ENCODE results near the gene SEC11A. TPM values are rescaled to one million over a fixed set of nuclear protein-coding genes. Genes with fewer than 3 reads are reported as not detected.

SEC11A gene
- total RNA-seq, result 120 to 126 TPM (median 121 TPM) in 3 replicates

DNA sequence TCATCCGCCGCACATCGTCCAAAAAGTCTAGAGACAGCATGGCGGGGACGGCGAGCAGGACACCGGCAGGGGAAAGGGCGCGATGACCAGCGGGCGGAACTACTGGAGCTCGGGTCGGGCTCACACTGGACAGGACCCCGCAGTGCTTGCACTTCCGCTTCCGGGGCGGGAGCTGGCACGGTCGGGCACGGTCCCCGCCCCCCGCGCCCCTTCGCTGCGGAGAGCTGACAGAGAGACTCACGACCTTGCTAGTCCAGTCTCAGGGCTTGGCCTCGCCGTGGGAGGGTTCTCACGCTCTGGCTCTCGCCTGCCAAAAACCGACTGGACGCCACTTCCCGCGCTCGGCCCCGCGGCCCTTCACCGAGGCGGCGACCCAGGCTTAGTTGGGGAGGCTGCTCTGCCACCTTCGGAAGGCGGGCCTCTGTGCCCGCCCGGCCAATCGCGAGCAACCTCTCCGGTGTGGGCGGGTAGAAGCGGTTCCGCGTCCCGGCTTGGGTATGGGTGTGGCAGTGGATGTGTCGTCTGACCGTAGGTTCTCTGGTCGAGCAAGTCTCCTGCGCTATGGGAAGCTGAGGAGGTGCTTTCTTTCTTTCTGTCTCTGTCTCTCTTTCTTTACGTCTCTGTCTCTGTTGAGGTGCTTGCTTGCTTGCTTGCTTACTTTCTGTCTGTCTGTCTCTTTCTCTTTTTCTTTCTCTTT, at the start of gene SEC11A:
Gene SEC11A, minus strand, starts transcription at position 104 of the 697 bp plus-strand sequence. Its CDS starts 64 bp downstream, at position 40.
- TF ChIP-seq, protein P1, sequence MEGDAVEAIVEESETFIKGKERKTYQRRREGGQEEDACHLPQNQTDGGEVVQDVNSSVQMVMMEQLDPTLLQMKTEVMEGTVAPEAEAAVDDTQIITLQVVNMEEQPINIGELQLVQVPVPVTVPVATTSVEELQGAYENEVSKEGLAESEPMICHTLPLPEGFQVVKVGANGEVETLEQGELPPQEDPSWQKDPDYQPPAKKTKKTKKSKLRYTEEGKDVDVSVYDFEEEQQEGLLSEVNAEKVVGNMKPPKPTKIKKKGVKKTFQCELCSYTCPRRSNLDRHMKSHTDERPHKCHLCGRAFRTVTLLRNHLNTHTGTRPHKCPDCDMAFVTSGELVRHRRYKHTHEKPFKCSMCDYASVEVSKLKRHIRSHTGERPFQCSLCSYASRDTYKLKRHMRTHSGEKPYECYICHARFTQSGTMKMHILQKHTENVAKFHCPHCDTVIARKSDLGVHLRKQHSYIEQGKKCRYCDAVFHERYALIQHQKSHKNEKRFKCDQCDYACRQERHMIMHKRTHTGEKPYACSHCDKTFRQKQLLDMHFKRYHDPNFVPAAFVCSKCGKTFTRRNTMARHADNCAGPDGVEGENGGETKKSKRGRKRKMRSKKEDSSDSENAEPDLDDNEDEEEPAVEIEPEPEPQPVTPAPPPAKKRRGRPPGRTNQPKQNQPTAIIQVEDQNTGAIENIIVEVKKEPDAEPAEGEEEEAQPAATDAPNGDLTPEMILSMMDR (IDR thresholded peaks at IDR 0.05; ENCODE audit: unreplicated experiment), result no peak
- Mint-ChIP-seq H3K36me3 (peaks cover 2% of the 10 kb centered on the region), H3K4me1 (peaks cover 22% of the 10 kb centered on the region), H3K9me3 (no peaks in the 10 kb centered on the region), H3K4me3 (peak within 1 kb of the TSS; percentile 85), H3K27ac (peak within 1 kb of the TSS; percentile 99), H3K27me3 (ENCODE audit: low read depth) (no peaks in the 10 kb centered on the region)
- DNase-seq (ENCODE audit: low spot score in 2 of 2, unreplicated experiment in 2 of 2), result peak; percentile 67 to 86

DNA sequence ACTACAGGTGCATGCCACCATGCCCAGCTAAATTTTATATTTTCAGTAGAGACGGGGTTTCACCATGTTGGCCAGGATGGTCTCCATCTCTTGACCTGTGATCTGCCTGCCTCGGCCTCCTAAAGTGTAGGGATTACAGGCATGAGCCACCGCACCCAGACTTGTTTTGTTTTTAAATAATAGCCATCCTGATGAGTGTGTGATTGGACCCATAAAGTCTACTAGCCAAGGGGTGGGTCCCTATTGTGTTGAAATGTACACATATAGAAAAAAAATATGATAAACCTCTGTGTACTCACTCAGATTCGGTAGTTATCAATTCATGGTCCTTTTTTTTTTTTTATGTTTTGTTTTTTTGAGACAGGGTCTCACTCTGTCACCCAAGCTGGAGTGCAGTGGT, 49.7 kb upstream of the SEC11A start:
- H3K4me3 Mint-ChIP-seq, result no peak overlapping the region
- TF ChIP-seq, protein P1 (IDR thresholded peaks at IDR 0.05; ENCODE audit: unreplicated experiment), result no peak
- H3K27ac Mint-ChIP-seq, result no peak overlapping the region
- peaks cover 27% of the 10 kb centered on the region for H3K36me3 Mint-ChIP-seq
- H3K9me3 Mint-ChIP-seq, result no peaks in the 10 kb centered on the region
- H3K4me1 Mint-ChIP-seq, result no peaks in the 10 kb centered on the region
- H3K27me3 Mint-ChIP-seq (ENCODE audit: low read depth), result no peaks in the 10 kb centered on the region
- no peak for DNase-seq (ENCODE audit: low spot score in 2 of 2, unreplicated experiment in 2 of 2)

DNA sequence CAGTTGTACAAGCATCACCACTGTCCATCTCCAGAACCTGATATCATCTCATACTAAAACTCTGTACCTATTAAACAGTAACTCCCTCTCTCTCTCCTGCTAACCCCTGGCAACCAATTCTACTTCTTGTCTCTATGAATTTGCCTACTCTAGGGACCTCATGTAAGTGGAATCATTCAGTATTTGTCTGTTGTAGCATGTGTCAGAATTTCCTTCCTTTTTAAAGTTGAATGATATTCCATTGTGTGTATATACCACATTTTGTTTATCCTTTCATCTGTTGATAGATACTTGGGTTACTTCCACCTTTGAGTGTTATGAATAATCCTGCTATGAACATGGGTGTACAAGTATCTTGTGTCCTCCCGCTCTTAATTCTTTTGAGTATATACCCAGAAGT, 49.0 kb upstream of the SEC11A start:
- Mint-ChIP-seq H3K27me3 (ENCODE audit: low read depth) (no peaks in the 10 kb centered on the region), H3K36me3 (peaks cover 27% of the 10 kb centered on the region), H3K27ac (peak overlapping the region; percentile 50), H3K4me1 (no peaks in the 10 kb centered on the region), H3K4me3 (no peak overlapping the region), H3K9me3 (no peaks in the 10 kb centered on the region)
- DNase-seq (ENCODE audit: low spot score in 2 of 2, unreplicated experiment in 2 of 2), result no peak
- TF ChIP-seq, protein P1 (IDR thresholded peaks at IDR 0.05; ENCODE audit: unreplicated experiment), result no peak

GRCh38 chr15:84764585-84764984, 48.6 kb upstream of the SEC11A start:
- DNase-seq (ENCODE audit: low spot score in 2 of 2, unreplicated experiment in 2 of 2), result no peak
- H3K27me3 Mint-ChIP-seq (ENCODE audit: low read depth), result no peaks in the 10 kb centered on the region
- H3K9me3 Mint-ChIP-seq, result no peaks in the 10 kb centered on the region
- no peak overlapping the region for H3K4me3 Mint-ChIP-seq
- peaks cover 25% of the 10 kb centered on the region for H3K36me3 Mint-ChIP-seq
- H3K4me1 Mint-ChIP-seq, result no peaks in the 10 kb centered on the region
- H3K27ac Mint-ChIP-seq, result no peak overlapping the region
- TF ChIP-seq, protein P1 (IDR thresholded peaks at IDR 0.05; ENCODE audit: unreplicated experiment), result no peak

- Mint-ChIP-seq H3K9me3 (no peaks in the 10 kb centered on the region), H3K27me3 (ENCODE audit: low read depth) (no peaks in the 10 kb centered on the region), H3K4me1 (peaks cover 3% of the 10 kb centered on the region), H3K4me3 (no peak overlapping the region), H3K36me3 (peaks cover 14% of the 10 kb centered on the region), H3K27ac (no peak overlapping the region)
- TF ChIP-seq, protein P1 (IDR thresholded peaks at IDR 0.05; ENCODE audit: unreplicated experiment), result no peak
- DNase-seq (ENCODE audit: low spot score in 2 of 2, unreplicated experiment in 2 of 2), result no peak
These were observed 47.1 kb upstream of the SEC11A start for GRCh38 chr15:84762840-84763572.
